Fibroblast of lung (primary cell): ENCODE measurements around the gene ZC3HAV1L. TPM values are rescaled to one million over a fixed set of nuclear protein-coding genes. Genes with fewer than 3 reads are reported as not detected.

Experiments used
- DNase-seq, 2 donors: peaks; one replicate each; pipeline versions ENCODE4 v3.0.0 to v3.0.0-alpha.2; 2010; ENCODE audit warnings: low read depth in 2 of 2
- H2AFZ ChIP-seq: 2 replicates; pipeline ENCODE4 v1.5.1; 2012; ENCODE audit warnings: low read length, control low read depth, inconsistent platforms
- H3K27ac ChIP-seq: 2 replicates; pipeline ENCODE4 v1.5.1; 2011; ENCODE audit warnings: low read length, control low read depth; ENCODE audit not compliant: insufficient read depth
- H3K27me3 ChIP-seq: 2 replicates; pipeline ENCODE4 v1.5.1; 2011; ENCODE audit warnings: mild to moderate bottlenecking, low read length; ENCODE audit not compliant: control insufficient read depth, insufficient read depth
- H3K36me3 ChIP-seq: 2 replicates; pipeline ENCODE4 v1.5.1; 2011; ENCODE audit warnings: low read length; ENCODE audit not compliant: control insufficient read depth, insufficient read depth
- H3K4me1 ChIP-seq: 2 replicates; pipeline ENCODE4 v1.5.1; 2011; ENCODE audit warnings: low read length; ENCODE audit not compliant: control insufficient read depth, insufficient read depth; ENCODE audit errors: extremely low read depth
- H3K4me2 ChIP-seq: 2 replicates; pipeline ENCODE4 v1.5.1; 2011; ENCODE audit warnings: low read length, control low read depth; ENCODE audit not compliant: insufficient read depth; ENCODE audit errors: extremely low read depth
- H3K4me3 ChIP-seq, 4 experiments: fragments of 200-600 bp in 1 of 4; sonication (generic) in 1 of 4; replicated peaks in 1 of 4; 2 replicates each; pipeline ENCODE4 v1.5.1; 2011 to 2016; ENCODE audit warnings: low read length in 4 of 4, low read depth in 3 of 4, mild to moderate bottlenecking in 3 of 4, control low read depth in 2 of 4, inconsistent platforms in 1 of 4, mixed read lengths in 1 of 4; ENCODE audit not compliant: insufficient read depth in 1 of 4; ENCODE audit errors: control extremely low read depth in 1 of 4
- H3K79me2 ChIP-seq: 2 replicates; pipeline ENCODE4 v1.5.1; 2012; ENCODE audit warnings: mild to moderate bottlenecking, low read length, inconsistent platforms; ENCODE audit not compliant: control insufficient read depth, insufficient read depth
- H3K9ac ChIP-seq: 2 replicates; pipeline ENCODE4 v1.5.1; 2011; ENCODE audit warnings: mild to moderate bottlenecking, low read length, control low read depth; ENCODE audit not compliant: insufficient read depth
- H3K9me3 ChIP-seq: 2 replicates; pipeline ENCODE4 v1.5.1; 2012; ENCODE audit warnings: low read depth, low read length; ENCODE audit not compliant: control insufficient read depth, insufficient read depth
- H4K20me1 ChIP-seq: 2 replicates; pipeline ENCODE4 v1.5.1; 2011; ENCODE audit warnings: low read length; ENCODE audit not compliant: control insufficient read depth, insufficient read depth; ENCODE audit errors: extremely low read depth
- EZH2 ChIP-seq: IDR thresholded peaks from 2 replicates; pipeline ENCODE4 v1.5.1; 2012; ENCODE audit warnings: low read length, control low read depth, mild to moderate bottlenecking; ENCODE audit errors: missing control alignments
- polyA plus RNA-seq, 2 donors: library from polyadenylated mRNA; depleted of rRNA in 1 of 2; stranded (reverse) in 1 of 2; unstranded in 1 of 2; fragments of >200 nt; gene quantifications; 2 replicates each; pipeline ENCODE4 v1.2.1, GENCODE V29; 2011 to 2012; ENCODE audit warnings: missing spikeins in 1 of 2
- total RNA-seq: library from RNA; depleted of rRNA; stranded (reverse); fragments of >200 nt; gene quantifications from 2 replicates; pipeline ENCODE4 v1.2.1, GENCODE V29; 2014
- TF ChIP-seq, protein P1 (sequence below), 2 donors: IDR thresholded peaks in 1 of 2; conservative IDR thresholded peaks in 1 of 2; 1 replicate in 1 of 2; 2 replicates in 1 of 2; pipeline ENCODE4 v1.5.1; 2011 to 2012; ENCODE audit warnings: low read length in 2 of 2, control low read depth in 1 of 2, inconsistent platforms in 1 of 2, low read depth in 1 of 2, mild to moderate bottlenecking in 1 of 2

The ZC3HAV1L gene
- total and polyA plus RNA-seq, 2 donors (not counting 1 experiment from before 2014, with no cell fraction given): 5.3 to 8.9 TPM

DNA sequence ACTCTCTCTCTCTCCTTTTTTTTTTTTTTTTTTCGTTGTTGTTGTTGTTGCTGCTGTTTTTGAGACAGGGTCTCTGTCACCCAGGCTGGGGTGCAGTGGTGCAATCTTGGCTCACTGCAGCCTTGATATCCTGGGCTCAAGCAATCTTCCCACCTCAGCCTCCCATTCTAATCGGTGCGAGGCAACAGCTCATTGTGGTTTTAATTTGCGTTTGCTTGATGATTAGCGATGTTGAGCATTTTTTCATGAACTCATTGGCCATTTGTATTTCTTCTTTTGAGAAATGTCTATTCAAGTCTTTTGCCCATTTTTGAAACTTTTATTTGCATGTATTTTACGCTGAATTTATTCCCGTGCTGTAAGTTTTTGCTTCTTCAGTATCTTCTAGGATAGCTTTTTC lies 13.3 kb upstream of the ZC3HAV1L start:
- Histone ChIP-seq H3K4me1 (no peaks in the 10 kb centered on the region), H3K4me3 (no peak overlapping the region), H3K27ac (no peak overlapping the region), H3K4me2 (no peak overlapping the region), H4K20me1 (no peaks in the 10 kb centered on the region), H2AFZ (no peak overlapping the region), H3K9ac (no peak overlapping the region), H3K9me3 (no peaks in the 10 kb centered on the region), H3K79me2 (no peaks in the 10 kb centered on the region), H3K36me3 (peaks cover 5% of the 10 kb centered on the region), H3K27me3 (no peaks in the 10 kb centered on the region)
- no peak for TF ChIP-seq EZH2
- TF ChIP-seq, protein P1, sequence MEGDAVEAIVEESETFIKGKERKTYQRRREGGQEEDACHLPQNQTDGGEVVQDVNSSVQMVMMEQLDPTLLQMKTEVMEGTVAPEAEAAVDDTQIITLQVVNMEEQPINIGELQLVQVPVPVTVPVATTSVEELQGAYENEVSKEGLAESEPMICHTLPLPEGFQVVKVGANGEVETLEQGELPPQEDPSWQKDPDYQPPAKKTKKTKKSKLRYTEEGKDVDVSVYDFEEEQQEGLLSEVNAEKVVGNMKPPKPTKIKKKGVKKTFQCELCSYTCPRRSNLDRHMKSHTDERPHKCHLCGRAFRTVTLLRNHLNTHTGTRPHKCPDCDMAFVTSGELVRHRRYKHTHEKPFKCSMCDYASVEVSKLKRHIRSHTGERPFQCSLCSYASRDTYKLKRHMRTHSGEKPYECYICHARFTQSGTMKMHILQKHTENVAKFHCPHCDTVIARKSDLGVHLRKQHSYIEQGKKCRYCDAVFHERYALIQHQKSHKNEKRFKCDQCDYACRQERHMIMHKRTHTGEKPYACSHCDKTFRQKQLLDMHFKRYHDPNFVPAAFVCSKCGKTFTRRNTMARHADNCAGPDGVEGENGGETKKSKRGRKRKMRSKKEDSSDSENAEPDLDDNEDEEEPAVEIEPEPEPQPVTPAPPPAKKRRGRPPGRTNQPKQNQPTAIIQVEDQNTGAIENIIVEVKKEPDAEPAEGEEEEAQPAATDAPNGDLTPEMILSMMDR (conservative IDR thresholded peaks at IDR 0.05 in 1 of 2, IDR thresholded peaks at IDR 0.05 in 1 of 2; ENCODE audit: low read depth in 1 of 2, low read length in 2 of 2): no peak
- no peak for DNase-seq

DNA sequence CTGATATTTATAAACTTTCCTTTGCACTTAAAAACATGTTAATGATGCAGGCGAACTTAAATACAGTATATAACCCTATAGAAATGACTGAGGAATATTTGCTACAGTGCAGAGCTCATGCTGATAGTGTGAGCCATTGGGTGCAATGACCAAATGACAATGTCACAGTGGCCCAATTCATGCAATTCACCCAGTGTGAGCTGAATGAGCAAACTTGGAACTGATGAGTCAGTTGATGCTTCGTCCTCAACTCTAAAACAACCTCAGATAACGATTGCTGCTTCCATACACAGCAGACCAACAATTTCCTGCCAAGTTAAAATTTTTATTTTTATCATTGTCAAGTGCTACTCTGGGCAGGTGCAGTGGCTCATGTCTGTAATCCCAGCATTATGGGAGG lies 12.1 kb upstream of the ZC3HAV1L start:
- TF ChIP-seq EZH2: no peak
- TF ChIP-seq, protein P1 (conservative IDR thresholded peaks at IDR 0.05 in 1 of 2, IDR thresholded peaks at IDR 0.05 in 1 of 2; ENCODE audit: low read depth in 1 of 2, low read length in 2 of 2): no peak
- no peaks in the 10 kb centered on the region for H3K9me3 ChIP-seq
- no peaks in the 10 kb centered on the region for H3K79me2 ChIP-seq
- H3K27ac ChIP-seq: no peak overlapping the region
- H3K4me3 ChIP-seq: no peak overlapping the region
- peaks cover 5% of the 10 kb centered on the region for H3K36me3 ChIP-seq
- no peak overlapping the region for H3K4me2 ChIP-seq
- H2AFZ ChIP-seq: no peak overlapping the region
- H3K4me1 ChIP-seq: no peaks in the 10 kb centered on the region
- DNase-seq: no peak
- no peaks in the 10 kb centered on the region for H3K27me3 ChIP-seq
- no peaks in the 10 kb centered on the region for H4K20me1 ChIP-seq
- H3K9ac ChIP-seq: no peak overlapping the region

GRCh38 chr7:139046143-139046542 lies 10.3 kb upstream of the ZC3HAV1L start:
- Histone ChIP-seq H3K27me3 (no peaks in the 10 kb centered on the region), H3K9me3 (no peaks in the 10 kb centered on the region), H3K4me1 (no peaks in the 10 kb centered on the region), H3K9ac (no peak overlapping the region), H3K4me2 (no peak overlapping the region), H3K79me2 (no peaks in the 10 kb centered on the region), H3K4me3 (no peak overlapping the region), H4K20me1 (no peaks in the 10 kb centered on the region), H3K36me3 (peaks cover 5% of the 10 kb centered on the region), H3K27ac (no peak overlapping the region), H2AFZ (no peak overlapping the region)
- TF ChIP-seq, protein P1 (conservative IDR thresholded peaks at IDR 0.05 in 1 of 2, IDR thresholded peaks at IDR 0.05 in 1 of 2; ENCODE audit: low read depth in 1 of 2, low read length in 2 of 2): no peak
- TF ChIP-seq EZH2: no peak
- DNase-seq: no peak
